ENCODE data around the gene GNB1L.

DNA sequence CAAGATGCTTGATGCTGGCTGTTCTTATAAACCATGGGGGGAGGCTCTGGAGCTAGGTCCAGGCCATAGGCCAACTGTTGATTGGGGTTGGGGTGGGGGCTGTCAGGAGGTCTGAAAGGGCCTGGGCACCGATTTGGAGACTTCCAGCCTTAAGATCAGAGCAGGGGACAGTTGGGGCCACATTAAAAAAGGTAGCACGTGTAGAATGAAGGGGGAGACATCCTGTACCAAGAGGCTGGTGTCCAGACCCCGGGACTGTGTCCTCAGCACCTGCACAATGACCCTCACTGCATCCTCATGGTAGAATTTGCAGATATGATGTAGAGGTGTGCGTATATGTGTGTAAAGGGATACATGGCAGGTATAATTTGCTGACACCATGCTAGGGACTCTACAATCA lies 106.5 kb downstream of the GNB1L start:
- no peak for TF ChIP-seq EZH2phosphoT487 (IDR thresholded peaks at IDR 0.05; ENCODE audit: borderline replicate concordance, low read length)
- TF ChIP-seq CTCF (conservative IDR thresholded peaks at IDR 0.05; ENCODE audit: low read depth, low read length) = no peak
